ENCODE data around the gene POFUT2.

- no peak for TF ChIP-seq CTCF (IDR thresholded peaks at IDR 0.05)
- TF ChIP-seq POLR2A (IDR thresholded peaks at IDR 0.05) = no peak
- no peak for TF ChIP-seq EP300 (IDR thresholded peaks at IDR 0.05)
Measured at GRCh38 chr21:45310459-45310858, 22.8 kb upstream of the POFUT2 start.
